Activated CD4-positive, alpha-beta T cell treated with anti-CD3 and anti-CD28 coated beads, Interleukin-2, amount 50 U/mL, for 24 hours (primary cell): ENCODE results near the gene PERM1.
"Not testable (repeated sequence)": the region's sequence is repeated elsewhere in the genome, so short reads cannot be mapped to it uniquely, and the experiment has no call there.

ENCODE experiments used
- DNase-seq, 2 donors: peaks; one replicate each; pipeline ENCODE4 v3.0.0-alpha.2; 2020; ENCODE audit warnings: low read depth in 1 of 2, low spot score in 1 of 2

The PERM1 gene

DNA sequence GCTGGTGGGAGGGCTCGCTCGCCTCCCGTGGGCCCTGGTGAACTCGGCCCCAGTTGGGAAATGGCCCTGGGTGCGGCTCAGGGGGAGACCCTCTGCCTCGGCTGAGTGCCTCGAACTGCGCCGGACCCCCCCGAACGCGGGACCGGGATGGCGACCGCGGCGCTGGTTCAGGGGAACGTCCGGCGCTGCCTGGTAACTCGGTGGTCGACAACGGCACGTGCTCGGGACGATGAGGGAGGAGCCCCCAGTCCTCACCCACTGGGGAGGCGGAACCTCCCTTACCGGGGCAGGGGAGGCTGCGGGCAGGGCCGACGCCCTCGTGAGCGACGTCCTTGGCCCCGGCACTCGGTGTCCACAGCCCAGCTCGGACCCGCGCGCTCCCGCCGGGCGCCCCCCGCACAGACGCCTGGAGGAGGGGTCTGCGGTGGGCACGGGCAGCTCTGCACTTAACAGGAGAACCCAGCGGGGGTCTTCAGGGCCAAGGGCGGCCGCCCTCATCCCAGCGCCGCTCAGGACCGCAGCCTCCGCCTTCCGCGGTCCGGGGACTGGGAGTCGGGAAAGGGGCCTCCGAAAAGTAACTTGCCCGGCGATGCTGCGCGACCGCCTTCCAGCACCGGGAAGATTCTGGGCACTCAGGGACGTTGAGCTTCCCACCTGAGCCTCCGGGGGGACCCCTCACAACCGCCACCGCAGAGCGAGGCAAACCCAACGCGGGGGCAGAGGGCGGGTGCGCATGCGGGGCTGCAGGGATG lies 16.3 kb upstream of the PERM1 start:
- no peak for DNase-seq

DNA sequence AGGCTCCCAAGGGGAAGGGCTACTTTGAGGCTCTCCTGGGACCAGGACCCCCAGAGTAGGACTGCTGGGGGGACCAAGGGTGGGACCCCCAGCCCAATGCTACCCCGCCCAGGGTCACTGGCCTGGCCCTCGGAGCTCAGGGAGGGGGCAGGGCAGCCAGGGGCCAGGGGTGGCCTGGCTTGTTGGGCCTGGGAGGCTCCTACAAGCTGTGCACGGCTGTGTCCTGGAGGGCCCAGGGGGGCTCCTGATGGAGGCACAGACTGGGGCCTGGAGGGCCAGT lies 15.8 kb upstream of the PERM1 start:
- no peak for DNase-seq

DNA sequence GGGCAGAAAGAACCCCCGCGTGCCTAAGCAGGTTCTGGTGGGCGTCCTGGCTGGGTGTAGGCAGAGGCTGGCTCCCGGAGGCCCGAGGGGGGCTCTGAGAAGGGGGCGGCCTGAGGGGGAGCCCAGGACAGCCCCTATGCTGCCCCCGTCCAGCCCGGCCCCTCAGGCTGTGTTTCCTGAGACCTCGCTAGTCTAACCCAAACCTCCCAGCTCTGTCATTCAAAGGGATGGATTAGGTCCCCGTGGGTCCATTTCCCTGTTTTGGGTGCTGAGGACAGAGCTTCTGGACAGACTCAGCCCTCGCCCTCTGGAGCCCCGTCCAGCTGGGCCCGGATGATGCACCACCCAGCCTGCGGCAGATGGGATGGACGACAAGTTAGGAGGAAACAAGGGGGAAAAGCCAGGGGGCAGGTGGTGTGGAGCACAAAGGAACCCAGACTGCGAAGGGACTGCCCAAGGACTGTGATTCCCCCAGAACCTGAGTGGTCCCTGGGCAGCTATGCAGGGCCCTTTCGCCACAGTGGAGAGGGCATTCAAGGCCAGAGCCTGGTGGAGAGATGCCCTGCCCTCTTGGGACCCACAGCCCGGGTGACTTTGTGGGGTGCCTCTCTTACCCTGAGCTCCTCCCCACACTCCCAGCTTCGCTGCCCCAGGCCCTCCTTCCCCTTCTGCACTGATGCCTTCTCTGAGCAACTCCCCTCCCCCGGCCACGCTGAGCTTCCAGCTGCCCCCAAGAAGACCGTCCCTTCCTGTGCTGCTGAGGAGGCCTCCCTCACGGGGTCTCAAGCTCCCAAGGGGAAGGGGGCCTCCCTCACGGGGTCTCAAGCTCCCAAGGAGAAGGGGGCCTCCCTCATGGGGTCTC lies 15.2 kb upstream of the PERM1 start:
- no peak for DNase-seq

DNA sequence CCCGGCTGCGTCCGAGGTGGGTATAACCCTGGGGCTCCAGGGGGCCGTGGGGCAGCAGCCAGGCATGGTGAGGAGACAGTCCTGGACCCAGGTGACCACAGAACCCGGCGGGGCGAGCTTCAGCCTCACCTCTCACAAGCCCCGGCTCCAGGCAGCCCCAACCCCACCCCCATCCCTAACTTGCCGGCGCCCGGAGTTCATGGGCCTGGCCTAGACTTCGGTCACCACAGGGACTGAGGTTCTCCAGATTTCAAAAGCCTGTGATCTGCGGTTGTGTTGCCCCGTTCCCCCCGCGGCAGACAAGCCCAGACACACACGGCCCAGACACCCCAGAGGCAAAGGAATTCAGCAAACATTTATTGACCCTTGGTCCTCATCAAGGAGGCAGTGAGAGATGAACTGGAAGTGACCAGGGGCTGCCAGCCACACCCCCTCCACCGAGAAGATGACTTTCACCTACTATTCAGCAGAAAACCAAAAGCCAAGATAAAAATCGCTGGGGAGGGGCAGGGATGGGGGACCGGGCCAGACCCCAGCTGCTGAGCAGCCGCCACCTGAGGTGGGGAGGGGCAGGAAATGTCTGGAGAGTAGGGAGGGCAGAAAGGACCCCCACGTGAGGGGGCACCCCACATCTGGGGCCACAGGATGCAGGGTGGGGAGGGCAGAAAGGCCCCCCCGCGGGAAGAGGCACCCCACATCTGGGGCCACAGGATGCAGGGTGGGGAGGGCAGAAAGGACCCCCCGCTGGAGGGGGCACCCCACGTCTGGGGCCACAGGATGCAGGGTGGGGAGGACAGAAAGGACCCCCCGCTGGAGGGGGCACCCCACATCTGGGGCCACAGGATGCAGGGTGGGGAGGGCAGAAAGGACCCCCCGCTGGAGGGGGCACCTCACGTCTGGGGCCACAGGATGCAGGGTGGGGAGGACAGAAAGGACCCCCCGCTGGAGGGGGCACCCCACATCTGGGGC lies 14.1 kb upstream of the PERM1 start:
- no peak for DNase-seq

DNA sequence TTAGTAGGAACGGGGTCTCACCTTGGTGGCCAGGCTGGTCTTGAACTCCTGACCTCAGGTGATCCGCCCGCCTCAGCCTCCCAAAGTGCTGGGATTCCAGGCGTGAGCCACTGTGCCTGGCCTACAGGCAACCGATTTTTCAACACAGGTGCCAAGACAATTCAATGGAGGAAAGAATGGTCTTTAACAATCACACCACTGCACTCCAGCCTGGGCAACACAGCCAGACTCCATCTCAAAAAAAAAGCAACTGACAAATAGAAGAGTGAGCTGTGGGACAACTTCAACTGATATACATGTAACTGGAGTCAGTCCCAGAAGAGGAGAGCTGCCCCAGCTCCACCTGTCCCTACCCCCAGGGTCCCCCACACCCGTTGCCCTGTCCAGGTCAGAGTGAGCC lies 12.7 kb upstream of the PERM1 start:
- DNase-seq: not testable (repeated sequence)

DNA sequence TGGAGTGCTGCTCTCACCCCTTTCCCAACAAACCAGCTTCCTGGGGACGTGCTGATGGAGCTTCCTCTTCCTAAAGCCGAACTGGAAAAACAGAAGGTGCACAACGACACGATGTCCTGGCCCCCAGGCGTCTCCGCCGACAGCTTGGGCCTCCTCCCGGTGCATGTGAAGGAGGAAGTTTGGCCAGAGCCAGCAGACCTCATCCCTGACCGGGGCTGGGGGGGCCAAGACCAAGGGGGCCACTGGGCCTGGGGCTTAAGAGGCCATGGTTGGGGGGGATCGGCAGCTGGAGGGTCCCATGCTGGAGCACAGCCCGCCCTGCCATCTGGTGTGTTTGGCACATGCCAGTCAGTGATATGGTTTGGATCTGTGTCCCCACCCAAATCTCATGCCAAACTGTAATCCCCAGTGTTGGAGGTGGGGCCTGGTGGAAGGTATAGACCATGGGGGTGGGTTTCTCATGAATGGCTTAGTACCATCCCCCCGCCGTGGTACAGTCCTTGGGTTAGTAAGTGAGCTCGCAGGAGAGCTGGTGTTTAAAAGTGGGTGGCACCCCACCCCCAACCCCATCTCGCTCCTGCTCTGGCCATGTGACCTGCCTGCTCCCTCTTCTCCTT lies 11.6 kb upstream of the PERM1 start:
- no peak for DNase-seq

DNA sequence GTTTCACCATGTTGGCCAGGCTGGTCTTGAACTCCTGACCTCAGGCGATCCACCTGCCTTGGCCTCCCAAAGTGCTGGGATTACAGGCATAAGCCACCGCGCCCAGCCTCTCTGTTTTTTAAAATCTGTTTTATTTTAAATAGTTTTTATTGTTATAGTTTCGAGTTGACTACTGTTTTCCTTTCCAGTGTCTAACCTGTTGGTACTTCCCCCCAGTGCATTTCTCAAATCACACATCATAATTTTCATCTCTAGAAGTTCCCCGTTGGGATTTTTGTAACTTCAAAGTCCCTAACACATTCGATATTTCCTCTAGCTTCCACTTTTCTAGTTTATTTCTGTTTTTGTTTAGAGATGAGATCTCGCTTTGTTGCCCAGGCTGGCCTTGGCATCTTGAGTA lies 10.5 kb upstream of the PERM1 start:
- DNase-seq: no peak

DNA sequence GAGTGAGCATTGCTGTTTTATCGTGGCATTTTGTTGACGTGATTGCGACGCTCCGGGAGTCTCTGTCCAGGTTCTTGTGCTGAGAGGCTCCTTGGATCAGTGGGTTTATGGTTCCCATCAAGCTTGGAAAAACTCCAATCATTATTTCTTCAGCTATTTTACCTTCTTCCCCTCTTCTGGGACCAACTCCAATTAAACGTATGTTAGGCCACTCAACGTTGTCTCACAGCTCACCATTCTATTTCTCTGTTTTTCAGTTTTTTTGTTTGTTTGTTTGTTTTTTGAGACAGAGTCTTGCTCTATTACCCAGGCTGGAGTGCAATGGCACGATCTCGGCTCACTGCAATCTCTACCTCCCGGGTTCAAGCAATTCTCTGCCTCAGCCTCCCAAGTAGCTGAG lies 10.0 kb upstream of the PERM1 start:
- DNase-seq: no peak

DNA sequence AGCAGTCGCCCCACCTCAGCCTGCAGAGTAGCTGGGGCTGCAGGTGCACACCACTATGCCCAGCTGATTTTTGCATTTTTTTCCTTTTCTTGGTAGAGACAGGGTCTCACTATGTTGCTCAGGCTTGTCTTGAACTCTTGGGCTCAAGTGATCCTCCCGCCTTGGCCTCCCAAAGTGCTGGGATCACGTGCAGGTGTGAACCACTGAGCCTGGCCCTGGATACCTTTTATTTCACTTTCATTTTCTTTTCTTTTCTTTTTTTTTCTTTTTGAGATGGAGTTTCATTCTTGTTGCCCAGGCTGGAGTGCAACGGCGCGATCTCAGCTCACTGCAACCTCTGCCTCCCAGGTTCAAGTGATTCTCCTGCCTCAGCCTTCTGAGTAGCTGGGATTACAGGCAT lies 9.4 kb upstream of the PERM1 start:
- DNase-seq: not testable (repeated sequence)

DNA sequence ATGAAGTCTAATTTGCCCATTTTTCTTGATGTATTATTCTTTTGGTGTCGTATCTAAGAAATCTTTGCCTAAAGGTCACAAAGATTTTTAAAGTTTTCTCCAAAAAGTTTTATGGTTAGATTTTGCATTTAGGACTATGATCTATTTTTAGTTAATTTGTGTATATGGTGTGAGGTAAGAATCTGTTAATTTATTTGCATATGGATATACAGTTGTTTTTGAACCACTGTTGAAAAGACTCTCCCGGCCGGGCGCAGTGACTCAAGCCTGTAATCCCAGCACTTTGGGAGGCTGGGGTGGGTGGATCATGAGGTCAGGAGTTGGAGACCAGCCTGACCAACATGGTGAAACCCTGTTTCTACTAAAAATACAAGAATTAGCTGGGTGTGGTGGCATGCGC lies 6.2 kb upstream of the PERM1 start:
- not testable (repeated sequence) for DNase-seq

DNA sequence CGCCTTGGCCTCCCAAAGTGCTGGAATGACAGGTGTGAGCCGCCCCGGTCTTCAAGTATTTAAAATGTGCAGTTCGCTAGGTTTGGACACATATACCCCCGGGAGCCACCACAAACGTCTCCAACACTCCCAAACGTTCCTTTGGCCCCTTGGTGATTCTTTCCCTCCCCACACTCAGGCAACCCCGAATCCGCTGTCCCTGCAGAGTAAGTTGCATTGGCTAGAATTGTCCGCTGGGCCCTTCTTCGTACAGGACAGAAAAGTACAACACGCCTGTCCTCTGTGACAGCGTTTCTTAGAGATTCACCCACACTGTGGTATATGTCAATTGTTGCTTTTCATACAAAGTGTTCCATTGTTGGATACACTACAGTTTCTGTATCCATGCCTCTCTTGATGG lies 3.2 kb upstream of the PERM1 start:
- no peak for DNase-seq

DNA sequence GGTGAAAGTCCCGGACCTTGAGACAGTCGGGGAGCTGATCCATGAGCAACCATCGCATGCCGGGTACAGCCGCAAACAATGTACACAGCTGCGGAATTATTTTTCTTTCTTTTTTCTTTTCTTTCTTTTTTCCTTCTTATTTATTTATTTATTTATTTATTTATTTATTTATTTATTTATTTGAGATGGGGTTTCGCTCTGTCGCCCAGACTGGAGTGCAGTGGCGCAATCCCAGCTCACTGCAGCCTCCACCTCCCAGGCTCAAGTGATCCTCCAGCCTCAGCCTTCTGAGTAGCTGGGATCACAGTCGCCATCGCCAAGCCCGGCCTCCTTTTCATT lies 2.6 kb upstream of the PERM1 start:
- no peak for DNase-seq

DNA sequence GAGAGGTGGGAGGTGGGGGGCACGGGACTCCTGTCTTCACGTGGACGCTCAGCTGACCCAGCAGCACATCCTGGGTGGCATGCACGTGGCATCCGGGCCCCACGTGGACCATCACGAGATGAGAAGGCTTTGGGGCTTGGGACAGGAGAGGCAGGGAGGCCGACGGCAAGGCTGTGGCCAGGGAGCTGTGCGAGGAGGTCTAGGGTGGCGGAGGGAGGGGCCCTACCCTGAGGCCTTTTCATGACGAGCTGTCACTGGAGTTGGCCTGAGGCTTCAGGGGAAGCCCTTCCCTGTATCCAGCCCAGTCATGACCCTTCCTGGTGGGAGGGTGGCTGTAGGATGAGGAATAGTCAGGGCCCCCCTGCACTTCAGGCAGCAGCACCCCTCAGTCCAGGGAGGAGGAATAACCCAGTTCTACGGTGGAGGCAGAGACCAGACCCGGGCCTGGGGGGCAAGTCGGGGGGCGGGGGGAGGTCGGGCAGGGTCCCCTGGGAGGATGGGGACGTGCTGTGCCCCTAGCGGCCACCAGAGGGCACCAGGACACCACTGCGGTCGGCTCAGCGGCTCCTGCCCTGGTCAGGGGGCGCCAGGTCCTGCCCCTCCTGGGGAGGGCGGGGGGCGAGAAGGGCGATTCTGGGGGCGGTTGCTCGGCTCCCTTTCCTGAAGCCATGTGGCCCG lies 2.0 kb upstream of the PERM1 start:
- DNase-seq: peak; percentile 41 to 48

DNA sequence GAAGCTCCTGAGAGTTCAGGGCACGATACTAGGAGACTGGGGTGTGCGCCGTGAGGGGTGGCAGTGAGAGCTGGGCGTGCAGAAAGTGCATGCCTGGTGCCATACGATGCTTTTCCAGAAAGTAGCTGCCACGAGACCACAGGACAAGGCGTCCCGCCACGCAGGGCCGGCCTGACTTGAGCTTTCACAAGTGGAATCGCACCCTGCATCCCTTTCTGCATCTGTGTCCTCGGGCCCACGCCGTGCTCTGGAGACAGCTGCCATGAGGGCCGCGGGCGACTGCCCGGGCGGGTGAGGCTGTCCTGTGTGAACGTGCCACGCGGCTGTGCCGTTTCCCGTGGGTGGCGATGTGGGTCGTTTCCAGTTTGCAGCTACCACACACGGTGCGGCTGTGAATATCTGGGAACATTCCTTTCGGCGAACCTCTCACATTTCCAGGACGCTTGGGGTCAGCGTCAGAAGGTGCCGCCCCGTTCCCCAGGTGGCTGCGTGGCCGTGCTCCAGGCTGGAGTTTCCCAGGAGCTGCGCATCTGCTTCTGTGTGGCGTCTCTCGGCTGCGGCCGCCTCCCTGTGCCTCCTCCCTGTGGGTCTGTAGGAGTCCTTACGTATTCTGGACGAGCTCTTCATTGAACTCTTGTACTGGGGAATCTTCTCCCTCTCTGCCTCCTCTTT lies 1.0 kb upstream of the PERM1 start:
- no peak for DNase-seq

DNA sequence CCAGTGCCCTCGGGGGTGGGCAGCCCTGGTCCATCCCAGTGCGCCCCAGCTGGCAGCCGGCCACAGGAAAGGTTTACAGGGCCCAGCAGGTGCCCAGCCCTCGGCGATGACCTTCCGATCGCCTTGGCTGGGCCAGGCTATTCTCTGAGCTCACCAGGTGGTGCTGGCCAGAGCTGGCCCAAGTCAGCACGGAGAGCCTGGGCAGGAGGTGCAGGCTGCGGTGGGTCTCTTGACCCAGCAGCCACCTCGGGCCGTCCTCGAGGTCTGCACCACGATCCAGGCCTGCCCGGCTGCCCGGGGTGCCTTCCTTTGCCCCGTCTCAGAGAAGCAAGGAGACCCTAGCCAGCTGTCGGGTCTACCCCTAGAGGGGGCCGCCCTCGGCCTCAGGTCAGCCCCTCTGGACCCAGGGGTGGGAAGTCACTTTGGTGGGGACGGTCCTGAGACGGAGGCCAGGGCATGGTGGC lies 370 bp downstream of the PERM1 start:
- no peak for DNase-seq

DNA sequence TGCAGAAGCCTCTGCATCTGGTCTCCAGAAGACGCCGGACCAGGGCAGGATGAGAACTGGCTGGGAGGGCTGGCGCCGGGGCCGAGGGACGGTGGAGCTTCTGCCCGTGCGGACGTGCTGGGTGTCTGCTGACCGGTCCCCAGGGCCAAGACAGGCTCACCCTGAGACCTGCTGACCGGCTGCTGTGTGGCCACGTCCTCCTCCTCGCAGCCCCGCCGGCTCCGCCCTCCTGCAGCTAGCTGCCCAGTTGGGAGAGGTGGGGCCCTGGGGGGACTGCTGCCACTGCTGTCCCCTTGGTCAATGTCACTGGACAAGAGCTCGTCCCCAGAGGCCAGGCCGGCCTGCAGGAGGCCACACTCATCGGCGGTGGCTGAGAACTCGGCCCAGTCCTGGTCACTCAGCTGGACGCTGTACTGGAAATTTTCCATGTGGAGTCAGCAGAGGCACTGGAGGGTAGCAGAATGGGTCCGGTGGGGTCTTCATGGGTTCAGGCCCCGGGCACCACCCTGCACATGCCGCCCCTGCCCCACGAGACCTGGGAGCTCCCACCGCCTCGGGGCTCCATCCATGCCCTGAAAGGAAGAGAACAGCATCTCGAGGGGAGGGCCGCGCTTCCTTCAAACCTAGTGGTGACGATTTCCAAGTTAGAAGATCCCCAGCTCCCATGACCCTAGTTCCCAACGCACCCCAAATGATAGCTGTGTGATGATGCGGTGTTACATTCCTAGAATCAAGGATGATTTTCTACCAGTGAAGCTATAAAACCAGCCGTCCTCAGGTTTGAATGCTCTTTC lies 1.1 kb downstream of the PERM1 start:
- no peak for DNase-seq

DNA sequence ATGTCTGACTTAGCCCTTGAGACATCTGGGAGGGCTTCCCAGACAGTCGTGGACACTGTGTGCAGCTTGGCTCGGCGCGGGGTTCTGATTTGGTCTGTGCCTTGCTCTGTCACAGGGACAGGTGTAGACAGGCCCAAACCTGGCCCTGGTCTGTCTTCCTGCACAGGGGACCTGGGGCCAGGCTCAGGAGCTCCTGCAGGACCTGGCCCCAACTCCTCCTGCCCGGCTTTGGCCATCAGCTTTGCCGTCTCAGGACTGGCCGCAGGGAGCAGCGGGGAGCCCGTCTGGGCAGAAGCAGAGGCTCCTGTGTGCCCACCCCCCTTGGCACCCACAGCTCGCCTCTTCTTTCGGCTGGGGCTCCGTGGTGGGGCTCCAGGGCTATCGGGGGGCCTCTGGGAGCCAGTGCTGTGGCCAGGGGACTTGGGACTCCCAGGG lies 1.7 kb downstream of the PERM1 start:
- DNase-seq: no peak

DNA sequence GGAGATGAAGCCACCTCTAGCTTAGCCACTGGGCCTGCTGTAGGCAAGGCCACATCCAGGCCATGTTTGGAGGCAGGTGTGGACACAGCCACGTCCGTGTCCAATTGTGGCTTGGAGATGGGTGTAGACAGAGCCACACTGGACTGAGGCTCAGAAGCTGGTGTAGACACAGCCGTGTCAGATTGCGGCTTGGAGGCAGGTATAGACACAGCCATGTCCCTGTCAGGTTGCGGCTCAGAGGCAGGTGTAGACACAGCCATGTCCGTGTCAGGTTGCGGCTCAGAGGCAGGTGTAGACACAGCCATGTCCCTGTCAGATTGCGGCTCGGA lies 2.2 kb downstream of the PERM1 start:
- DNase-seq: no peak
